Activated CD8-positive, alpha-beta T cell treated with anti-CD3 and anti-CD28 coated beads for 36 hours (primary cell): ENCODE results near the gene HVCN1. TPM values are rescaled to one million over a fixed set of nuclear protein-coding genes. Genes with fewer than 3 reads are reported as not detected.

ENCODE experiments used
- ATAC-seq: fragments of 200-7000 bp; cut with Tn5 transposase; one replicate; pipeline ENCODE4 v1.10.0; 2021; ENCODE audit warnings: mild to moderate bottlenecking, moderate library complexity
- CTCF ChIA-PET: fragments of 350-600 bp; sonication (Branson Sonifier 250); formaldehyde crosslinking; loops from one replicate; lab custom pipeline; 2021; ENCODE audit warnings: antibody characterized with exemption; lab: Charles Lee
- POLR2A ChIA-PET: fragments of 350-600 bp; sonication (Branson Sonifier 250); formaldehyde crosslinking; loops from one replicate; lab custom pipeline; 2021; ENCODE audit warnings: antibody characterized with exemption; lab: Charles Lee
- DNase-seq: peaks from one replicate; pipeline ENCODE4 v3.0.0-alpha.2; 2020
- H3K27ac Mint-ChIP-seq: one replicate; pipeline ENCODE4 v1.8.0; 2021; ENCODE audit warnings: mild to moderate bottlenecking, mixed read lengths
- H3K27me3 Mint-ChIP-seq: one replicate; pipeline ENCODE4 v1.8.0; 2021; ENCODE audit warnings: mixed read lengths
- H3K36me3 Mint-ChIP-seq: one replicate; pipeline ENCODE4 v1.8.0; 2021; ENCODE audit warnings: low read depth, mixed read lengths
- H3K4me1 Mint-ChIP-seq: one replicate; pipeline ENCODE4 v1.8.0; 2021; ENCODE audit warnings: low read depth, mixed read lengths
- H3K4me3 Mint-ChIP-seq: one replicate; pipeline ENCODE4 v1.8.0; 2021; ENCODE audit warnings: mild to moderate bottlenecking, moderate library complexity, mixed read lengths
- H3K9me3 Mint-ChIP-seq: one replicate; pipeline ENCODE4 v1.8.0; 2021; ENCODE audit warnings: mixed read lengths
- intact Hi-C: fragments of 100-400 bp; cut with micrococcal nuclease; formaldehyde crosslinking; loops from one replicate; pipeline ENCODE4 v1.10.0; 2022
- total RNA-seq, 2 experiments: library from RNA; stranded (reverse); gene quantifications; one replicate each; pipeline ENCODE4 v1.2.3, GENCODE V29; 2021
- TF ChIP-seq, protein P1 (sequence below): fragments of 200-600 bp; IDR thresholded peaks from one replicate; pipeline ENCODE4 v1.8.0; 2022; ENCODE audit warnings: antibody characterized with exemption, mild to moderate bottlenecking

HVCN1 gene
- total RNA-seq, 2 experiments from 2014 or later: 23.0 to 24.2 TPM

DNA sequence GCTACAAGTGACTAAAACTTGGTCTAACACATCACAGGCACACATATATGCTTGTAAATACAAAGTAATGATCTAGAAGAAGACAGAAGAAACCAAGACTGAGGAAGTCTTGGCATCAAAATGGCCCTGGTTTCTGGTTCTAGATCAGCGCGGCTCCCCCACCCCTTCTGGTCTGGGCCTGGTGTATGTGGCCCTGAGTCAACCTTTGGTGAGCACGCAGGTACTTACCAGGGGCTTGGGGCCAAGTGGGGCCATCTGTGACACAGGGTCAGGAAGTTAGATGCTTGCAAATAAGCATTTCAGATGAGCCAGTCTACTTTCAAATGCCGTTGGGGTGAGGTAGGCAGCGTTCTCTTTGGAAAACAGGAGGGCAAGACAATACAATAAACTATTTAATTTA lies 13.2 kb upstream of the HVCN1 start:
- ATAC-seq (no peak), DNase-seq (no peak)
- H3K4me3 Mint-ChIP-seq: no peak overlapping the region
- no peaks in the 10 kb centered on the region for H3K27me3 Mint-ChIP-seq
- H3K4me1 Mint-ChIP-seq: peaks cover 11% of the 10 kb centered on the region
- TF ChIP-seq, protein P1, sequence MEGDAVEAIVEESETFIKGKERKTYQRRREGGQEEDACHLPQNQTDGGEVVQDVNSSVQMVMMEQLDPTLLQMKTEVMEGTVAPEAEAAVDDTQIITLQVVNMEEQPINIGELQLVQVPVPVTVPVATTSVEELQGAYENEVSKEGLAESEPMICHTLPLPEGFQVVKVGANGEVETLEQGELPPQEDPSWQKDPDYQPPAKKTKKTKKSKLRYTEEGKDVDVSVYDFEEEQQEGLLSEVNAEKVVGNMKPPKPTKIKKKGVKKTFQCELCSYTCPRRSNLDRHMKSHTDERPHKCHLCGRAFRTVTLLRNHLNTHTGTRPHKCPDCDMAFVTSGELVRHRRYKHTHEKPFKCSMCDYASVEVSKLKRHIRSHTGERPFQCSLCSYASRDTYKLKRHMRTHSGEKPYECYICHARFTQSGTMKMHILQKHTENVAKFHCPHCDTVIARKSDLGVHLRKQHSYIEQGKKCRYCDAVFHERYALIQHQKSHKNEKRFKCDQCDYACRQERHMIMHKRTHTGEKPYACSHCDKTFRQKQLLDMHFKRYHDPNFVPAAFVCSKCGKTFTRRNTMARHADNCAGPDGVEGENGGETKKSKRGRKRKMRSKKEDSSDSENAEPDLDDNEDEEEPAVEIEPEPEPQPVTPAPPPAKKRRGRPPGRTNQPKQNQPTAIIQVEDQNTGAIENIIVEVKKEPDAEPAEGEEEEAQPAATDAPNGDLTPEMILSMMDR: no peak
- H3K9me3 Mint-ChIP-seq: no peaks in the 10 kb centered on the region
- ChIA-PET POLR2A (interaction anchor here (0.9 kb wide), 1 partner anchor 86 kb away, joined by 4 read pairs; no protein-coding TSS in a partner anchor), CTCF (interaction anchor here (1.2 kb wide), 1 partner anchor 124 kb away, joined by 5 read pairs; no protein-coding TSS in a partner anchor)
- H3K27ac Mint-ChIP-seq: no peak overlapping the region
- no peaks in the 10 kb centered on the region for H3K36me3 Mint-ChIP-seq
- intact Hi-C loops: loop anchor here (5.0 kb wide), 1 partner anchor 125 kb away; no protein-coding TSS in a partner anchor

DNA sequence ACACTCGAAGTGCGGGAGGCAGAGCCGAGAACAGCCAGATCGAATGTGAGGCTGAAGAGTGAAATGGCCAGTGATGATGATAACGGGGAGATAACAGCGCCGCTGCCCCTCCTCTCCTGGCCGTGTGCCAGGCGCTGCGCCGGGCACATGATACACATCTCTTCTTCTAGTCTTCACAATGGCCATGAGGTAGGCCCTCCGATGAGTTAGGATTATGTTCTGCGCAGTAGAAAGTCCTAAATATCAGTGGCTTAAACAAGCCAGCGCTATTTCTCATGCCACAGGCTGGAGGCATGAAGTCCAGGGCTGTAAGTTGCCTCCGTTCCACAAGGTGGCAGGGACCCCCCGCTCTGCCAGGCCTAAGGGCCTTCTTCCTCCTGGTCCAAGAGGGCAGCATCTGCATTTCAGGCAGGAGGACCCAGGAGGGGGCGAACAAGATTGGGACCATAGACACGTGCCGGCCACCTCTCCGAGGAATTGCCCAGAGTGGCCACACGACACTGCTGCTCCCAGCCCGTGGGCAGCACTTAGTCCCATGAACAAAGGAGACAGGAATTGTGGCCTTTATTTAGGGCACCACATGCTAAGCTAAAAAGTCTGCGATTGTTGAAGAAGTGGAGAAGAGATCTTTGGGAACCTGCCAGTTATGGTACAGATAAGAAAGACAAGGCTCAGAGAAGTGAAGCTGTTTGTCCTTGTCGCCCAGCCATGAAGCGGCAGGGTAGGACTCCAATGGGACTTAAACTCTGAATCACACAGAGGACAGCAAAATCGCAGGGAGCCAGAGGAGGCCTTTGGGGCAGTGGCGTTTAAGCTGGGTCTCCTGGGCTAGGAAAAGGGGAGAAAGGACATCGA lies 10.9 kb upstream of the HVCN1 start:
- TF ChIP-seq, protein P1: no peak
- Mint-ChIP-seq H3K27me3 (no peaks in the 10 kb centered on the region), H3K4me3 (no peak overlapping the region), H3K9me3 (no peaks in the 10 kb centered on the region), H3K4me1 (peaks cover 16% of the 10 kb centered on the region), H3K27ac (no peak overlapping the region), H3K36me3 (no peaks in the 10 kb centered on the region)
- CTCF ChIA-PET: interaction anchor here (1.1 to 2.3 kb wide), 3 partner anchors 81 to 188 kb away, joined by 3 to 10 read pairs (median 6); no protein-coding TSS in a partner anchor
- ATAC-seq: no peak
- POLR2A ChIA-PET: no interaction called here
- peak; percentile 18 for DNase-seq
- intact Hi-C loops: loop anchor here (5.0 kb wide), 4 partner anchors 38 to 127 kb away; no protein-coding TSS in a partner anchor

DNA sequence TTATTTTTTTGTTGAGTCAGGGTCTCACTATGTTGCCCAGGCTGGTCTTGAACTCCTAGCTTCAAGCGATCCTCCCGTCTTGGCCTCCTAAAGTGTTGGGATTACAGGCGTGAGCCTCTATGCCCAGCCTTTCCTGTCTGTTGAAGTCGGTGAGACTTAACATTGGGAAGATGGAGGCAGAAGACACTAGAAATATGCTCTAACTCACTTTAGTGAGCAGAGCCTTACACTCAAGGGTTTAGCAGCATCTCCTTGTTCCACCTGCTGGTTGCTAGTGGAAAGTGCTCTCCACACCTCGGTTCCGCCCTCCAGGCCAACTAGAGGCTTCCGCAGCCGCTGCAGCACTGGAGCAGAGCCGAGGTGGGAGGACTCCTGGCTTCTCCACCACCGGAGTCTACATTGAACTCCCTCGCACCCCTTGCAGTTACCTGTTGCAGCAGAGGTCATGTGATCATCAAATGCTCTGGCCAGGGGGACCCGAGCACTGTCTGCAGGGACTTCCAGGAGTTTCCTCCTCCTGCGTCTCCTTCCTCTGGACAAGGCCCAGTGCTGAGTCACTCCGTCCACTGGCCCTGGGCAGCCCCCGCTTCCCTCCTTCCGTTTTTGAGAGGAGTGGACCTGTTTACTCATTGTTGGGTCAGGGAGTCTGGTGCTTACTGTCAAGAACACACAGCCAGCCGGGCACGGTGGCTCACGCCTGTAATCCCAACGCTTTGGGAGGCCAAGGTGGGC lies 9.4 kb upstream of the HVCN1 start:
- DNase-seq (peak; percentile 90), ATAC-seq (peak; percentile 100)
- Mint-ChIP-seq H3K9me3 (no peaks in the 10 kb centered on the region), H3K4me1 (peaks cover 16% of the 10 kb centered on the region), H3K27ac (peak overlapping the region; percentile 87), H3K4me3 (no peak overlapping the region), H3K36me3 (no peaks in the 10 kb centered on the region), H3K27me3 (no peaks in the 10 kb centered on the region)
- intact Hi-C loops: loop anchor here (5.0 kb wide), 3 partner anchors 36 to 76 kb away; no protein-coding TSS in a partner anchor
- TF ChIP-seq, protein P1: peak; percentile 75
- ChIA-PET POLR2A (interaction anchor here (1.0 kb wide), 1 partner anchor 114 kb away, joined by 3 read pairs; no protein-coding TSS in a partner anchor), CTCF (interaction anchor here (0.6 to 1.7 kb wide), 17 partner anchors 11 to 193 kb away, joined by 3 to 13 read pairs (median 4); partner anchors contain the start of gene TCTN1)

GRCh38 chr12:110697236-110697635 lies 8.3 kb upstream of the HVCN1 start:
- no peak for ATAC-seq
- peaks cover 16% of the 10 kb centered on the region for H3K4me1 Mint-ChIP-seq

More at GRCh38 chr12:110697236-110697635, 8.3 kb upstream of the HVCN1 start:
- intact Hi-C loops: loop anchor here (5.0 kb wide), 3 partner anchors 35 to 75 kb away; no protein-coding TSS in a partner anchor
- Mint-ChIP-seq H3K27ac (no peak overlapping the region), H3K4me3 (no peak overlapping the region), H3K36me3 (no peaks in the 10 kb centered on the region), H3K27me3 (no peaks in the 10 kb centered on the region), H3K9me3 (no peaks in the 10 kb centered on the region)
- TF ChIP-seq, protein P1: no peak
- POLR2A ChIA-PET: interaction anchor here (0.7 to 1.0 kb wide), 2 partner anchors 113 to 117 kb away, joined by 3 read pairs; no protein-coding TSS in a partner anchor
- no peak for DNase-seq
- CTCF ChIA-PET: interaction anchor here (0.7 to 1.7 kb wide), 15 partner anchors 11 to 192 kb away, joined by 3 to 13 read pairs (median 4); partner anchors contain the start of gene TCTN1
